Neural cell (in vitro differentiated cells): ENCODE results near the gene MRPL44. TPM values are rescaled to one million over a fixed set of nuclear protein-coding genes. Genes with fewer than 3 reads are reported as not detected.

Source experiments
- H2AFZ ChIP-seq: fragments of 200-600, 300-800 bp; sonication (generic), shearing (Covaris generic); 2 replicates; pipeline ENCODE4 v1.6.0; 2014; ENCODE audit warnings: low read depth, mild to moderate bottlenecking, antibody characterized with exemption, low read length, moderate library complexity
- H3F3A ChIP-seq: fragments of 200-600 bp; shearing (Covaris generic); 2 replicates; pipeline ENCODE4 v1.6.1; 2016; ENCODE audit warnings: mild to moderate bottlenecking, moderate library complexity, mixed read lengths, antibody characterized with exemption, low read length; ENCODE audit not compliant: insufficient read depth, poor library complexity, severe bottlenecking
- H3K27ac ChIP-seq: fragments of 200-600, 300-800 bp; sonication (generic), shearing (Covaris generic); 2 replicates; pipeline ENCODE4 v1.5.1; 2014; ENCODE audit warnings: mild to moderate bottlenecking, low read length, moderate library complexity
- H3K27me3 ChIP-seq: fragments of 300-800, 200-600 bp; sonication (generic), shearing (Covaris generic); 2 replicates; pipeline ENCODE4 v1.6.0; 2014; ENCODE audit warnings: mild to moderate bottlenecking, low read depth, low read length, moderate library complexity; ENCODE audit not compliant: insufficient read depth
- H3K36me3 ChIP-seq: fragments of 300-800, 200-600 bp; sonication (generic), shearing (Covaris generic); 2 replicates; pipeline ENCODE4 v1.5.1; 2014; ENCODE audit warnings: mild to moderate bottlenecking, antibody characterized with exemption, low read length, moderate library complexity; ENCODE audit not compliant: insufficient read depth
- H3K4me2 ChIP-seq: fragments of 300-800, 200-600 bp; sonication (generic), shearing (Covaris generic); 2 replicates; pipeline ENCODE4 v1.6.0; 2014; ENCODE audit warnings: mild to moderate bottlenecking, low read length
- H3K4me3 ChIP-seq: fragments of 300-800, 200-600 bp; sonication (generic), shearing (Covaris generic); 2 replicates; pipeline ENCODE4 v1.5.1; 2014; ENCODE audit warnings: mild to moderate bottlenecking, low read length, moderate library complexity
- H3K79me2 ChIP-seq: fragments of 200-600 bp; shearing (Covaris generic); replicated peaks from 2 replicates; pipeline ENCODE4 v1.6.0; 2014; ENCODE audit warnings: mild to moderate bottlenecking, low read length, moderate library complexity; ENCODE audit not compliant: insufficient read depth
- H3K9ac ChIP-seq: fragments of 300-800, 200-600 bp; sonication (generic), shearing (Covaris generic); 2 replicates; pipeline ENCODE4 v1.6.1; 2016; ENCODE audit warnings: mild to moderate bottlenecking, low read length, mixed read lengths
- H3K9me2 ChIP-seq: fragments of 200-600 bp; shearing (Covaris generic); 2 replicates; pipeline ENCODE4 v1.6.1; 2016; ENCODE audit warnings: mild to moderate bottlenecking, low read length, mixed read lengths; ENCODE audit not compliant: insufficient read depth
- H3K9me3 ChIP-seq: fragments of 200-600, 300-800 bp; sonication (generic), shearing (Covaris generic); 2 replicates; pipeline ENCODE4 v1.6.1; 2016; ENCODE audit warnings: mild to moderate bottlenecking, mixed run types, low read length, moderate library complexity, mixed read lengths
- H4K20me1 ChIP-seq: fragments of 200-600 bp; shearing (Covaris generic); 2 replicates; pipeline ENCODE4 v1.6.1; 2016; ENCODE audit warnings: mild to moderate bottlenecking, mixed run types; ENCODE audit not compliant: insufficient read depth
- EP300 ChIP-seq: fragments of 450-650 bp; conservative IDR thresholded peaks from 2 replicates; pipeline ENCODE4 v1.6.1; 2014; ENCODE audit warnings: antibody characterized with exemption, mild to moderate bottlenecking, moderate library complexity; ENCODE audit not compliant: poor library complexity, severe bottlenecking
- EZH2 ChIP-seq: fragments of 200-600, 300-800 bp; shearing (Covaris generic), sonication (generic); IDR thresholded peaks from 2 replicates; pipeline ENCODE4 v1.6.1; 2014; ENCODE audit warnings: antibody characterized with exemption, low read length, borderline replicate concordance, mild to moderate bottlenecking; ENCODE audit not compliant: insufficient read depth, poor library complexity, severe bottlenecking
- MXI1 ChIP-seq: fragments of 450-650 bp; conservative IDR thresholded peaks from 2 replicates; pipeline ENCODE4 v1.6.1; 2014; ENCODE audit warnings: antibody characterized with exemption, mild to moderate bottlenecking; ENCODE audit not compliant: poor library complexity, severe bottlenecking
- POLR2AphosphoS5 ChIP-seq: IDR thresholded peaks from 2 replicates; pipeline ENCODE4 v1.6.1; 2012
- RAD21 ChIP-seq: fragments of 450-650 bp; conservative IDR thresholded peaks from 2 replicates; pipeline ENCODE4 v1.6.1; 2014; ENCODE audit warnings: antibody characterized with exemption, mild to moderate bottlenecking, moderate library complexity
- SMC3 ChIP-seq: fragments of 450-650 bp; conservative IDR thresholded peaks from 2 replicates; pipeline ENCODE4 v1.6.1; 2014; ENCODE audit warnings: antibody characterized with exemption, mild to moderate bottlenecking, moderate library complexity; ENCODE audit not compliant: poor library complexity
- TAF1 ChIP-seq: IDR thresholded peaks from 2 replicates; pipeline ENCODE4 v1.6.1; 2012; ENCODE audit warnings: low read depth
- polyA plus RNA-seq: library from polyadenylated mRNA; depleted of rRNA; stranded (reverse); fragments of >200 nt; gene quantifications from 2 replicates; pipeline ENCODE4 v1.2.3, GENCODE V29; 2014
- TF ChIP-seq, protein P1 (sequence below): IDR thresholded peaks from 2 replicates; pipeline ENCODE4 v1.6.1; 2012; ENCODE audit warnings: borderline replicate concordance
- TF ChIP-seq, protein P2 (sequence below): fragments of 450-650 bp; IDR thresholded peaks from 2 replicates; pipeline ENCODE4 v1.5.1; 2014; ENCODE audit warnings: antibody characterized with exemption, mild to moderate bottlenecking, moderate library complexity; ENCODE audit not compliant: poor library complexity, severe bottlenecking

Gene MRPL44
- polyA plus RNA-seq, 1 donor from 2014 or later, result 70.6 TPM

DNA sequence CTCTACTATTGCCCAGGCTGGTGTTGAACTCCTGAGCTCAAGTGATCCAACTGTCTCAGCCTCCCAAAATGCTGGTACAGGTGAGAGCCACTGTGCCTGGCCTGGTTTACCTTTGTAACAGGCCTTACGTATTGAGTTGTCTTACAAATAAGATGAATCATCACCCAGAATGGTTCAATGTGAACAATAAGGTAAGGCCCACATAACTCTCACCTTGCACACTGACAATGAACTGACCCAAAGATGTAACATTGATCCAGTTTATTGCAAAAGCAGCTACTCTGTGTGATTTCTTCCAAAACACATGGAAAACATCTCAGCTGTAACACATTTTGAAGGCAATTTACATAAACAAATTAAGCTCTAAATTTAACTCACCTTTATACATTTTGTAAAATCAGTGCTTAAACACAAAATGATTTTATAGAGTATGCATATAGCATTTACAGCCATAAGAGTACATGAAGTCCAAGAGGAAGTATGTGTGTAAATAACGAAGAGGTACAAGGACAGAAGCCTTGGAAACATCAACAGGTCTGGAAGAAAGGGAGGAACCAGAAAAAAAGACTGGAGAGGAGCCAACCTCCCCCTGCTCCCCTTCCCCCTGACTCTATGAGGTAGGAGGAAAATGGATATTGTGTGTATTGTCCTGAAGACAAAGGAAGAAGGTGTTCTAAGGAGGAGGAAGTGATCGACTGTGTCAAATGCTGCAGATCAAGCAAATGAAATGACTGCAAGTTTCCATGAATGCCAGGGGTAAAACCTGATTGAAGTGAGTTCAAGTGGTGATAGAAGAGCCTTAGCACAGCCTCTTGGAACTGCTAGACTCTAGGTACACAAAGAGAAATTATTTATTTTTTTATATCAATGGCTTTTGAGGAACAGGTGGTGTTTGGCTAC is 6.6 kb upstream of the MRPL44 start:
- H4K20me1 ChIP-seq, result no peaks in the 10 kb centered on the region
- no peaks in the 10 kb centered on the region for H3K9me3 ChIP-seq
- H3K4me3 ChIP-seq, result no peak overlapping the region
- no peaks in the 10 kb centered on the region for H3F3A ChIP-seq
- H3K4me2 ChIP-seq, result no peak overlapping the region
- no peaks in the 10 kb centered on the region for H3K9me2 ChIP-seq
- TF ChIP-seq, protein P1, sequence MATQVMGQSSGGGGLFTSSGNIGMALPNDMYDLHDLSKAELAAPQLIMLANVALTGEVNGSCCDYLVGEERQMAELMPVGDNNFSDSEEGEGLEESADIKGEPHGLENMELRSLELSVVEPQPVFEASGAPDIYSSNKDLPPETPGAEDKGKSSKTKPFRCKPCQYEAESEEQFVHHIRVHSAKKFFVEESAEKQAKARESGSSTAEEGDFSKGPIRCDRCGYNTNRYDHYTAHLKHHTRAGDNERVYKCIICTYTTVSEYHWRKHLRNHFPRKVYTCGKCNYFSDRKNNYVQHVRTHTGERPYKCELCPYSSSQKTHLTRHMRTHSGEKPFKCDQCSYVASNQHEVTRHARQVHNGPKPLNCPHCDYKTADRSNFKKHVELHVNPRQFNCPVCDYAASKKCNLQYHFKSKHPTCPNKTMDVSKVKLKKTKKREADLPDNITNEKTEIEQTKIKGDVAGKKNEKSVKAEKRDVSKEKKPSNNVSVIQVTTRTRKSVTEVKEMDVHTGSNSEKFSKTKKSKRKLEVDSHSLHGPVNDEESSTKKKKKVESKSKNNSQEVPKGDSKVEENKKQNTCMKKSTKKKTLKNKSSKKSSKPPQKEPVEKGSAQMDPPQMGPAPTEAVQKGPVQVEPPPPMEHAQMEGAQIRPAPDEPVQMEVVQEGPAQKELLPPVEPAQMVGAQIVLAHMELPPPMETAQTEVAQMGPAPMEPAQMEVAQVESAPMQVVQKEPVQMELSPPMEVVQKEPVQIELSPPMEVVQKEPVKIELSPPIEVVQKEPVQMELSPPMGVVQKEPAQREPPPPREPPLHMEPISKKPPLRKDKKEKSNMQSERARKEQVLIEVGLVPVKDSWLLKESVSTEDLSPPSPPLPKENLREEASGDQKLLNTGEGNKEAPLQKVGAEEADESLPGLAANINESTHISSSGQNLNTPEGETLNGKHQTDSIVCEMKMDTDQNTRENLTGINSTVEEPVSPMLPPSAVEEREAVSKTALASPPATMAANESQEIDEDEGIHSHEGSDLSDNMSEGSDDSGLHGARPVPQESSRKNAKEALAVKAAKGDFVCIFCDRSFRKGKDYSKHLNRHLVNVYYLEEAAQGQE, result no peak
- TF ChIP-seq, protein P2, sequence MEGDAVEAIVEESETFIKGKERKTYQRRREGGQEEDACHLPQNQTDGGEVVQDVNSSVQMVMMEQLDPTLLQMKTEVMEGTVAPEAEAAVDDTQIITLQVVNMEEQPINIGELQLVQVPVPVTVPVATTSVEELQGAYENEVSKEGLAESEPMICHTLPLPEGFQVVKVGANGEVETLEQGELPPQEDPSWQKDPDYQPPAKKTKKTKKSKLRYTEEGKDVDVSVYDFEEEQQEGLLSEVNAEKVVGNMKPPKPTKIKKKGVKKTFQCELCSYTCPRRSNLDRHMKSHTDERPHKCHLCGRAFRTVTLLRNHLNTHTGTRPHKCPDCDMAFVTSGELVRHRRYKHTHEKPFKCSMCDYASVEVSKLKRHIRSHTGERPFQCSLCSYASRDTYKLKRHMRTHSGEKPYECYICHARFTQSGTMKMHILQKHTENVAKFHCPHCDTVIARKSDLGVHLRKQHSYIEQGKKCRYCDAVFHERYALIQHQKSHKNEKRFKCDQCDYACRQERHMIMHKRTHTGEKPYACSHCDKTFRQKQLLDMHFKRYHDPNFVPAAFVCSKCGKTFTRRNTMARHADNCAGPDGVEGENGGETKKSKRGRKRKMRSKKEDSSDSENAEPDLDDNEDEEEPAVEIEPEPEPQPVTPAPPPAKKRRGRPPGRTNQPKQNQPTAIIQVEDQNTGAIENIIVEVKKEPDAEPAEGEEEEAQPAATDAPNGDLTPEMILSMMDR, result no peak
- no peaks in the 10 kb centered on the region for H3K27me3 ChIP-seq
- H3K36me3 ChIP-seq, result no peaks in the 10 kb centered on the region
- H3K27ac ChIP-seq, result no peak overlapping the region
- H3K79me2 ChIP-seq, result peaks cover 2% of the 10 kb centered on the region
- no peak overlapping the region for H2AFZ ChIP-seq
- H3K9ac ChIP-seq, result no peak overlapping the region

DNA sequence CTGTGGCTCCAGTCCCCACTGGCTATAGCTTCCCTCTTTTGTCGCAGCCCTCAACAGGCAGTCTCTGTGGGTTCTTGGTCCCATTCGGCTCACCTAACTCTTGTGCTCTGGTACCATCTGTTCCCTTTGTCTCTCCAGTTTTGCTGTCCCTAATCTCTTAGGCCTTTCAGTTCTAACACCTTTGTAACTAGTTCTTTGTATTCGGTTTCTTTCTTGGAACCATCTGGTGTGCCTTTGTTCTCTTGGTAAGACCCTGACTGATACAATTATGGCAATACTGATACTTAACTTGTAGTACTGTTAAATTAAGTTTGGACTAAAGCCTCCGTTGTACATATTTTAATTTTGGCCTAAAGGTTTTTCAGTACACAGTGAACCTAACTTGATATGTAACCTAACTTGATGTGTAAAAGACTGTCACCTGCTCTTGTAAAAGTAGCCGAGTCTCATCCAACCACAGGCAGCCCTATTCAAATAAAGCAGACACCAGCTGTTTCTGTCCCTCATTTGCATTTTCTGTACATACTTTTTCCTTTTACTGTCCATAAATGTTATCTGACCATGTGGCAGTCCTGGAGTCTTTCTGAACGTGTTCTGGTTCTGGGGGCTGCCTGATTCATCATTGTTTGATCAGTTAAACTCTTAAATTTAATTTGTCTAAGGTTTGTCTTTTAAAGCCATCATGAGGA is 4.8 kb upstream of the MRPL44 start:
- H2AFZ ChIP-seq, result no peak overlapping the region

More for the DNA sequence above, 4.8 kb upstream of the MRPL44 start:
- Histone ChIP-seq H3K4me3 (no peak overlapping the region), H3K9ac (no peak overlapping the region), H3K27me3 (no peaks in the 10 kb centered on the region), H3K27ac (no peak overlapping the region), H3K36me3 (no peaks in the 10 kb centered on the region), H3K4me2 (no peak overlapping the region), H3K9me2 (no peaks in the 10 kb centered on the region), H4K20me1 (no peaks in the 10 kb centered on the region), H3K9me3 (no peaks in the 10 kb centered on the region), H3K79me2 (no peaks in the 10 kb centered on the region), H3F3A (no peaks in the 10 kb centered on the region)
- TF ChIP-seq POLR2AphosphoS5 (no peak), SMC3 (no peak), EP300 (no peak), TAF1 (no peak), EZH2 (no peak), MXI1 (no peak), RAD21 (no peak)
- TF ChIP-seq, protein P2, result no peak
- TF ChIP-seq, protein P1, result no peak
